B cell (primary cell): ENCODE measurements around the gene AP1S3. TPM values are rescaled to one million over a fixed set of nuclear protein-coding genes. Genes with fewer than 3 reads are reported as not detected.
"Not testable (repeated sequence)": the region's sequence is repeated elsewhere in the genome, so short reads cannot be mapped to it uniquely, and the experiment has no call there.

Experiments
- ATAC-seq: fragments of 200-7000 bp; cut with Tn5 transposase; one replicate; pipeline ENCODE4 v1.10.0; 2021; ENCODE audit warnings: low read depth, mild to moderate bottlenecking, moderate number of reproducible peaks, moderate library complexity
- CTCF ChIA-PET: fragments of 350-600 bp; sonication (Branson Sonifier 250); formaldehyde crosslinking; loops from one replicate; lab custom pipeline; 2021; ENCODE audit warnings: antibody characterized with exemption, inconsistent platforms; lab: Charles Lee
- POLR2A ChIA-PET: fragments of 350-600 bp; sonication (Branson Sonifier 250); formaldehyde crosslinking; loops from one replicate; lab custom pipeline; 2021; ENCODE audit warnings: antibody characterized with exemption; lab: Charles Lee
- DNase-seq: peaks from one replicate; pipeline ENCODE4 v3.0.0; 2013
- H2AFZ ChIP-seq: 2 replicates; pipeline ENCODE4 v1.6.1; 2012; ENCODE audit warnings: mild to moderate bottlenecking, low read depth, low read length; ENCODE audit not compliant: insufficient read depth, poor library complexity, severe bottlenecking
- H3K27ac ChIP-seq, 2 donors: 1 replicate in 1 of 2; 2 replicates in 1 of 2; pipeline ENCODE4 v1.5.1; 2012 to 2013; ENCODE audit warnings: low read length in 2 of 2, mild to moderate bottlenecking in 2 of 2, moderate library complexity in 1 of 2
- H3K27me3 ChIP-seq, 4 experiments: fragments of 200-600 bp in 1 of 4; sonication (generic) in 1 of 4; replicated peaks in 1 of 4; 1 replicate in 2 of 4; 2 replicates in 2 of 4; pipeline versions ENCODE4 v1.6.1 to v1.7.0; 2013 to 2016; ENCODE audit warnings: low read length in 3 of 4, mild to moderate bottlenecking in 2 of 4, mixed read lengths in 1 of 4, moderate library complexity in 1 of 4; ENCODE audit not compliant: insufficient read depth in 4 of 4, control insufficient read depth in 3 of 4; ENCODE audit errors: control extremely low read depth in 1 of 4
- H3K36me3 ChIP-seq, 2 experiments: replicated peaks in 1 of 2; 1 replicate in 1 of 2; 2 replicates in 1 of 2; pipeline versions ENCODE4 v1.6.1 to v1.7.1; 2013; ENCODE audit warnings: low read length in 1 of 2; ENCODE audit not compliant: insufficient read depth in 2 of 2, control insufficient read depth in 1 of 2; ENCODE audit errors: control extremely low read depth in 1 of 2, extremely low read depth in 1 of 2
- H3K4me1 ChIP-seq, 2 donors: fragments of 200-600 bp in 1 of 2; sonication (generic) in 1 of 2; 1 replicate in 1 of 2; 2 replicates in 1 of 2; pipeline versions ENCODE4 v1.5.1 to v1.6.1; 2013 to 2017; ENCODE audit warnings: low read length in 2 of 2; ENCODE audit not compliant: control insufficient read depth in 2 of 2, insufficient read depth in 2 of 2
- H3K4me2 ChIP-seq: replicated peaks from 2 replicates; pipeline ENCODE3; 2012; ENCODE audit warnings: mild to moderate bottlenecking, low read depth, low read length; ENCODE audit not compliant: poor library complexity, severe bottlenecking
- H3K4me3 ChIP-seq, 5 experiments: fragments of 200-600 bp in 1 of 5; sonication (generic) in 1 of 5; 1 replicate in 3 of 5; 2 replicates in 2 of 5; pipeline versions ENCODE4 v1.5.1 to v1.7.0; 2011 to 2016; ENCODE audit warnings: low read length in 4 of 5, mild to moderate bottlenecking in 4 of 5, low read depth in 2 of 5, control low read depth in 1 of 5, moderate library complexity in 1 of 5; ENCODE audit not compliant: insufficient read depth in 1 of 5; ENCODE audit errors: control extremely low read depth in 1 of 5, extremely low read depth in 1 of 5
- H3K79me2 ChIP-seq: fragments of 200-600 bp; sonication (generic); one replicate; pipeline ENCODE4 v1.6.0; 2016; ENCODE audit warnings: low read length; ENCODE audit not compliant: control insufficient read depth, insufficient read depth
- H3K9ac ChIP-seq: fragments of 200-600 bp; sonication (generic); 2 replicates; pipeline ENCODE4 v1.6.1; 2017; ENCODE audit warnings: mild to moderate bottlenecking, low read length, moderate library complexity
- H3K9me3 ChIP-seq, 3 donors: one replicate each; pipeline versions ENCODE4 v1.6.1 to v1.7.1; 2013; ENCODE audit warnings: low read length in 2 of 3; ENCODE audit not compliant: control insufficient read depth in 2 of 3, insufficient read depth in 1 of 3; ENCODE audit errors: control extremely low read depth in 1 of 3
- H4K20me1 ChIP-seq: 2 replicates; pipeline ENCODE4 v1.6.0; 2012; ENCODE audit warnings: mild to moderate bottlenecking, low read length; ENCODE audit not compliant: insufficient read depth, control insufficient read depth, poor library complexity, severe bottlenecking
- H3K27ac Mint-ChIP-seq: one replicate; pipeline ENCODE4 v1.8.0; 2021; ENCODE audit warnings: mixed read lengths
- H3K27me3 Mint-ChIP-seq: one replicate; pipeline ENCODE4 v1.8.0; 2021; ENCODE audit warnings: mixed read lengths
- H3K4me1 Mint-ChIP-seq: one replicate; pipeline ENCODE4 v1.8.0; 2021; ENCODE audit warnings: mixed read lengths
- H3K4me3 Mint-ChIP-seq: one replicate; pipeline ENCODE4 v1.8.0; 2021; ENCODE audit warnings: mixed read lengths
- H3K9me3 Mint-ChIP-seq: one replicate; pipeline ENCODE4 v1.8.0; 2022; ENCODE audit warnings: mixed read lengths; ENCODE audit not compliant: insufficient read depth
- EZH2 ChIP-seq: IDR thresholded peaks from 2 replicates; pipeline ENCODE4 v1.6.1; 2012; ENCODE audit warnings: borderline replicate concordance, low read depth, mild to moderate bottlenecking, moderate library complexity, low read length; ENCODE audit not compliant: insufficient read depth, poor library complexity, severe bottlenecking
- WGBS: methylation state at CpG from one replicate; pipeline ENCODE4 v1.1.5; 2013; ENCODE audit warnings: missing lambda C conversion rate; ENCODE audit not compliant: insufficient coverage; 5-methylcytosine and 5-hydroxymethylcytosine counted together
- intact Hi-C: fragments of 100-400 bp; cut with micrococcal nuclease; formaldehyde crosslinking; loops from one replicate; pipeline ENCODE4 v1.10.0; 2022
- polyA plus RNA-seq: library from polyadenylated mRNA; depleted of rRNA; stranded (reverse); fragments of >200 nt; gene quantifications from 2 replicates; pipeline ENCODE4 v1.2.3, GENCODE V29; 2012
- total RNA-seq, 2 donors: library from RNA; stranded (reverse); fragments of 120-200 nt in 1 of 2; gene quantifications; 1 replicate in 1 of 2; 2 replicates in 1 of 2; pipeline versions ENCODE4 v1.2.3 to v1.2.4, GENCODE V29; 2013 to 2022
- TF ChIP-seq, protein P1 (sequence below): fragments of 200-600 bp; IDR thresholded peaks from one replicate; pipeline ENCODE4 v1.8.0; 2022; ENCODE audit warnings: antibody characterized with exemption, mild to moderate bottlenecking

AP1S3 gene
- total and polyA plus RNA-seq, 2 donors (not counting 1 experiment from before 2014, with no cell fraction given): 7.2 to 41.4 TPM

DNA sequence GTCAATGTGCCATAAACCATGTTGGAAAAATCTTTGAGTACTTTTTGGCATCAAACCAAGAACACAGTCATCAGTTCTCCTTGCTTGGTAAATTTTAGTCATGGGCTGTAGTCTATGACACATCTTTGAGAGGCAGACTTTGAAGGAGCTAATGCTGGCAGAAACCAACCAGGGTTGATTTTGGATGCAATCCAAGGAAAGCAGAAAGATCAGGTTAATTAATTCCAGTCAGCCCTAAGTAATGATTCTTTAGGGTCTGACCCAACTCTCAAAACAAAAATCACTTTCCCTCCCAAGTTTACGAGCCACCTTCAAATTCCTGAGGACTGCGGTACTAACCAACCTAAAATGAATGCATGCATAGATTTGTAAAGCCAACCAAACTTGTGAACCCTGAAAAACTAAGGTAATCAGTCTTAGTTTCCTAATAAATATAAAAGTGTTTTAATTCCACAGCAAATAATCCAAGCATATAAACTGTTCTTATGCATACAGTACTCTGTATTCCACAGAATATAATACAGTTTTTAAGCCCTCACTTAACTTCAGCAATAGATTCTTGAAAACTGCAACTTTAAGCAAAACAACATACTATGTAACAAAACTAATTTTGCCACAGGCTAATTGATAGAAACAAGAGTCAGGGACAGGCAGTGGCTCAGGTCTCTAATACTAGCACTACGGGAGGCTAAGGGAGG, 22.0 kb downstream of the AP1S3 start:
- DNase-seq (no peak), ATAC-seq (no peak)
- intact Hi-C loops: no loop called here
- H3K9ac ChIP-seq: no peak overlapping the region
- H4K20me1 ChIP-seq: peaks cover 14% of the 10 kb centered on the region
- H3K27ac ChIP-seq: no peak overlapping the region
- TF ChIP-seq EZH2: no peak
- TF ChIP-seq, protein P1, sequence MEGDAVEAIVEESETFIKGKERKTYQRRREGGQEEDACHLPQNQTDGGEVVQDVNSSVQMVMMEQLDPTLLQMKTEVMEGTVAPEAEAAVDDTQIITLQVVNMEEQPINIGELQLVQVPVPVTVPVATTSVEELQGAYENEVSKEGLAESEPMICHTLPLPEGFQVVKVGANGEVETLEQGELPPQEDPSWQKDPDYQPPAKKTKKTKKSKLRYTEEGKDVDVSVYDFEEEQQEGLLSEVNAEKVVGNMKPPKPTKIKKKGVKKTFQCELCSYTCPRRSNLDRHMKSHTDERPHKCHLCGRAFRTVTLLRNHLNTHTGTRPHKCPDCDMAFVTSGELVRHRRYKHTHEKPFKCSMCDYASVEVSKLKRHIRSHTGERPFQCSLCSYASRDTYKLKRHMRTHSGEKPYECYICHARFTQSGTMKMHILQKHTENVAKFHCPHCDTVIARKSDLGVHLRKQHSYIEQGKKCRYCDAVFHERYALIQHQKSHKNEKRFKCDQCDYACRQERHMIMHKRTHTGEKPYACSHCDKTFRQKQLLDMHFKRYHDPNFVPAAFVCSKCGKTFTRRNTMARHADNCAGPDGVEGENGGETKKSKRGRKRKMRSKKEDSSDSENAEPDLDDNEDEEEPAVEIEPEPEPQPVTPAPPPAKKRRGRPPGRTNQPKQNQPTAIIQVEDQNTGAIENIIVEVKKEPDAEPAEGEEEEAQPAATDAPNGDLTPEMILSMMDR: no peak
- no peaks in the 10 kb centered on the region for H3K27me3 ChIP-seq
- no peak overlapping the region for H3K4me3 ChIP-seq
- H3K4me1 ChIP-seq: peaks cover 0 to 7% of the 10 kb centered on the region in 2 donors
- H3K36me3 ChIP-seq: no peaks in the 10 kb centered on the region
- H3K79me2 ChIP-seq: peaks cover 91% of the 10 kb centered on the region
- H3K9me3 ChIP-seq: no peaks in the 10 kb centered on the region
- no peak overlapping the region for H2AFZ ChIP-seq
- Mint-ChIP-seq H3K27ac (no peak overlapping the region), H3K27me3 (no peaks in the 10 kb centered on the region), H3K4me1 (peaks cover 47% of the 10 kb centered on the region), H3K4me3 (no peak overlapping the region), H3K9me3 (no peaks in the 10 kb centered on the region)
- no peak overlapping the region for H3K4me2 ChIP-seq
- no CpG with 5 or more reads among the region's 3 CpGs for WGBS
- CTCF ChIA-PET: interaction anchor here (0.6 kb wide), 1 partner anchor 151 kb away, joined by 4 read pairs; no protein-coding TSS in a partner anchor
- POLR2A ChIA-PET: no interaction called here

DNA sequence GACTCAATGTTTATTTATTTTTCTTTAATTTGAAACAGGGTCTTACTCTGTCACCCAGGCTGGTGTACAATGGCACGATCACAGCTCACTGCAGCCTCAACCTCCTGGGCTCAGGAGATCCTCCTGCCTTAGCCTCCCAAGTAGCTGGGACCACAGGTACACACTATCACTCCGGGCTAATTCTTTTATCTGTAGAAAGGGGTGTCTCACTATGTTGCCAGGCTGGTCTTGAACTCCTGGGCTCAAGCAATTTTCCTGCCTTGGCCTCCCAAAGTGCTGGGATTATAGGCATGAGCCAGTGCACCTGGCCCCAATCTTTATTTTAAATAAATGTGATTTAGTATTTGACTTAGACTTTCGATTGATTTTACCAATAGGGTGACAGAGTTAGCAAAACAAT, 22.6 kb downstream of the AP1S3 start:
- H3K9me3 ChIP-seq, H3K4me1 ChIP-seq, H2AFZ ChIP-seq, CTCF ChIA-PET, H3K9ac ChIP-seq, intact Hi-C loops, H3K36me3 ChIP-seq, H3K4me3 Mint-ChIP-seq, H3K27ac ChIP-seq, H3K4me3 ChIP-seq, DNase-seq, H3K9me3 Mint-ChIP-seq, ATAC-seq, H3K27ac Mint-ChIP-seq, POLR2A ChIA-PET, H3K4me2 ChIP-seq, H3K27me3 Mint-ChIP-seq, H3K27me3 ChIP-seq: not testable (repeated sequence)
- Histone ChIP-seq H3K79me2 (peaks cover 91% of the 10 kb centered on the region), H4K20me1 (peaks cover 14% of the 10 kb centered on the region)
- WGBS: no CpG with 5 or more reads among the region's 3 CpGs
- H3K4me1 Mint-ChIP-seq: peaks cover 50% of the 10 kb centered on the region
